IMR-90 (cell line): ENCODE measurements around the gene CDA. TPM values are rescaled to one million over a fixed set of nuclear protein-coding genes. Genes with fewer than 3 reads are reported as not detected.

Experiments used
- ATAC-seq: fragments of 200-7000 bp; cut with Tn5 transposase; 2 replicates; pipeline ENCODE4 v1.9.1; 2020; ENCODE audit warnings: low read depth, mild to moderate bottlenecking, moderate library complexity
- BruUV-seq: library from RNA; stranded (reverse); fragments of 400-500 nt; replicated peaks from 2 replicates; lab custom pipeline; 2021; lab: Mats Ljungman, UMichigan
- CTCF ChIA-PET: fragments of 300-600 bp; formaldehyde crosslinking; extraction: SDS; loops from one replicate; lab custom pipeline; 2021; ENCODE audit warnings: antibody characterized with exemption; lab: Yijun Ruan, JAX
- POLR2A ChIA-PET: fragments of 300-600 bp; sonication (Branson Sonifier 250); formaldehyde crosslinking; loops from one replicate; lab custom pipeline; 2022; ENCODE audit warnings: antibody characterized with exemption; ENCODE audit not compliant: unreplicated experiment; lab: Charles Lee
- DNase-seq: peaks from one replicate; pipeline ENCODE4 v3.0.0; 2013
- H2AFZ ChIP-seq: replicated peaks from 2 replicates; pipeline ENCODE3; 2013; ENCODE audit warnings: low read length, mild to moderate bottlenecking; ENCODE audit not compliant: poor library complexity
- H2AK5ac ChIP-seq: 2 replicates; pipeline ENCODE4 v1.6.1; 2013; ENCODE audit warnings: low read depth, low read length, inconsistent platforms
- H2AK9ac ChIP-seq: replicated peaks from 2 replicates; pipeline ENCODE3; 2013; ENCODE audit warnings: mild to moderate bottlenecking, low read depth, low read length, moderate library complexity; ENCODE audit not compliant: poor library complexity
- H2BK120ac ChIP-seq: 2 replicates; pipeline ENCODE4 v1.6.1; 2013; ENCODE audit warnings: low read depth, low read length, inconsistent platforms
- H2BK15ac ChIP-seq: 3 replicates; pipeline ENCODE4 v1.6.1; 2013; ENCODE audit warnings: low read depth, low read length, inconsistent platforms
- H2BK20ac ChIP-seq: 2 replicates; pipeline ENCODE4 v1.6.1; 2013; ENCODE audit warnings: low read depth, mild to moderate bottlenecking, inconsistent platforms, low read length, moderate library complexity
- H2BK5ac ChIP-seq: 2 replicates; pipeline ENCODE4 v1.6.1; 2013; ENCODE audit warnings: mild to moderate bottlenecking, low read depth, low read length, inconsistent platforms; ENCODE audit not compliant: poor library complexity, severe bottlenecking
- H3K14ac ChIP-seq: replicated peaks from 2 replicates; pipeline ENCODE4 v1.6.1; 2013; ENCODE audit warnings: low read depth, low read length, inconsistent platforms
- H3K18ac ChIP-seq: 2 replicates; pipeline ENCODE4 v1.6.1; 2013; ENCODE audit warnings: low read depth, low read length, control low read depth
- H3K23ac ChIP-seq: 2 replicates; pipeline ENCODE4 v1.6.1; 2013; ENCODE audit warnings: low read depth, low read length, inconsistent platforms
- H3K27ac ChIP-seq: 2 replicates; pipeline ENCODE4 v1.5.1; 2013; ENCODE audit warnings: mild to moderate bottlenecking, control low read depth, low read length; ENCODE audit not compliant: insufficient read depth
- H3K27me3 ChIP-seq: 2 replicates; pipeline ENCODE4 v1.6.1; 2013; ENCODE audit warnings: low read length; ENCODE audit not compliant: control insufficient read depth, insufficient read depth
- H3K36me3 ChIP-seq: 2 replicates; pipeline ENCODE4 v1.6.1; 2013; ENCODE audit warnings: low read length, mixed read lengths; ENCODE audit not compliant: control insufficient read depth, insufficient read depth
- H3K4ac ChIP-seq: 2 replicates; pipeline ENCODE4 v1.6.1; 2013; ENCODE audit warnings: low read depth, low read length, inconsistent platforms
- H3K4me1 ChIP-seq: 2 replicates; pipeline ENCODE4 v1.6.1; 2013; ENCODE audit warnings: low read length, mixed read lengths; ENCODE audit not compliant: control insufficient read depth, insufficient read depth
- H3K4me2 ChIP-seq: 2 replicates; pipeline ENCODE4 v1.6.1; 2013; ENCODE audit warnings: low read depth, mild to moderate bottlenecking, control low read depth, low read length, moderate library complexity
- H3K4me3 ChIP-seq: 2 replicates; pipeline ENCODE4 v1.5.1; 2013; ENCODE audit warnings: low read depth, mild to moderate bottlenecking, control low read depth, low read length, moderate library complexity; ENCODE audit not compliant: insufficient read depth
- H3K56ac ChIP-seq: 2 replicates; pipeline ENCODE4 v1.6.1; 2013; ENCODE audit warnings: low read length, inconsistent platforms; ENCODE audit not compliant: insufficient read depth; ENCODE audit errors: extremely low read depth
- H3K79me1 ChIP-seq, 2 experiments: 2 replicates each; pipeline ENCODE4 v1.6.1; 2013; ENCODE audit warnings: low read length in 2 of 2, inconsistent platforms in 1 of 2, low read depth in 1 of 2
- H3K9ac ChIP-seq: 2 replicates; pipeline ENCODE4 v1.6.1; 2013; ENCODE audit warnings: low read depth, low read length, control low read depth
- H3K9me1 ChIP-seq: 2 replicates; pipeline ENCODE4 v1.6.1; 2013; ENCODE audit warnings: low read length, inconsistent platforms; ENCODE audit not compliant: insufficient read depth
- H3K9me3 ChIP-seq: 2 replicates; pipeline ENCODE4 v1.6.1; 2013; ENCODE audit warnings: low read length; ENCODE audit not compliant: control insufficient read depth, insufficient read depth
- H4K20me1 ChIP-seq: 2 replicates; pipeline ENCODE4 v1.6.1; 2013; ENCODE audit warnings: low read length, inconsistent platforms; ENCODE audit not compliant: insufficient read depth
- H4K5ac ChIP-seq: 2 replicates; pipeline ENCODE4 v1.6.1; 2013; ENCODE audit warnings: mild to moderate bottlenecking, low read depth, low read length, control low read depth
- H4K8ac ChIP-seq, 2 experiments: 2 replicates each; pipeline ENCODE4 v1.6.1; 2013; ENCODE audit warnings: low read depth in 2 of 2, low read length in 2 of 2, control low read depth in 1 of 2, inconsistent platforms in 1 of 2
- H4K91ac ChIP-seq: 2 replicates; pipeline ENCODE4 v1.6.1; 2013; ENCODE audit warnings: low read depth, low read length, inconsistent platforms; ENCODE audit not compliant: insufficient read depth
- CEBPB ChIP-seq: IDR thresholded peaks from 2 replicates; pipeline ENCODE4 v1.6.1; 2012; ENCODE audit warnings: low read depth, low read length, improper control_type of control experiment
- MAFK ChIP-seq: IDR thresholded peaks from 2 replicates; pipeline ENCODE4 v1.6.1; 2012; ENCODE audit warnings: low read depth, low read length, improper control_type of control experiment
- SMC3 ChIP-seq: fragments of 150-350 bp; IDR thresholded peaks from 2 replicates; pipeline ENCODE4 v1.6.1; 2016; ENCODE audit warnings: low read depth, mild to moderate bottlenecking, antibody characterized with exemption, low read length, moderate library complexity
- WGBS, 2 experiments: methylation state at CpG; one replicate each; pipeline versions ENCODE4 v1.1.5 to v1.1.7; 2013; ENCODE audit warnings: missing lambda C conversion rate in 2 of 2; ENCODE audit not compliant: insufficient read length in 1 of 2; ENCODE audit errors: extremely low coverage in 2 of 2; 5-methylcytosine and 5-hydroxymethylcytosine counted together
- dilution Hi-C: fragments of 300-500 bp; cut with HindIII; formaldehyde crosslinking; loops from one replicate; pipeline ENCODE4 v1.14.3; 2018; ENCODE audit warnings: low sequenced_read_pairs; ENCODE audit not compliant: unreplicated experiment
- in situ Hi-C: fragments of 300-500 bp; cut with MboI; formaldehyde crosslinking; loops from 3 replicates; pipeline ENCODE4 v1.14.3; 2019; ENCODE audit warnings: low sequenced_read_pairs, inconsistent platforms, mixed read lengths
- intact Hi-C: fragments of 100-400 bp; cut with micrococcal nuclease; formaldehyde crosslinking; loops from 2 replicates; pipeline ENCODE4 v1.10.0; 2022
- polyA plus RNA-seq, 3 experiments: library from polyadenylated mRNA; depleted of rRNA; stranded (reverse); fragments of >200 nt; gene quantifications; 2 replicates each; pipeline ENCODE4 v1.2.3, GENCODE V29; 2012; ENCODE audit warnings: low replicate concordance in 1 of 3
- total RNA-seq: library from RNA; depleted of rRNA; stranded (reverse); fragments of >200 nt; gene quantifications from 2 replicates; pipeline ENCODE4 v1.2.3, GENCODE V29; 2012
- TF ChIP-seq, protein P1 (sequence below): fragments of 150-350 bp; IDR thresholded peaks from 2 replicates; pipeline ENCODE4 v1.6.1; 2017; ENCODE audit warnings: mild to moderate bottlenecking, antibody characterized with exemption, low read length, low read depth

Gene CDA
- total and polyA plus RNA-seq, 2 of the 4 experiments (the other 2 are of a cell fraction): 0.90 to 9.4 TPM

DNA sequence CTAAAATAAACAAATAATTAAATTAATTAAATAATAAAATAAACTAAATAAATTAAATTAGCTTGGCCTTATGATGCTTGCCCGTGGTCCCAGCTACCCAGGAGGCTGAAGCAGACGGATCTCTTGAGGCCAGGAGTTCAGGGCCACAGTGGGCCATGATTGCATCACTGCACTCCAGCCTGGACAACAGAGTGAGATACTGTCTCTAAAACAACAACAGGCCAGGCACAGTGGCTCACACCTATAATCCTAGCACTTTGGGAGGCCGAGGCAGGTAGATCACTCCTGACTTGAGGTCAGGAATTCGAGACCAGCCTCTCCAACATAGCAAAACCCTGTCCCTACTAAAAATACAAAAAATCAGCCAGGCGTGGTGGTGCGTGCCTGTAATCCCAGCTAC lies 32.1 kb downstream of the CDA start:
- Histone ChIP-seq H3K18ac (no peak overlapping the region), H4K8ac (no peak overlapping the region), H3K4ac (no peak overlapping the region), H3K14ac (no peak overlapping the region), H3K79me1 (no peaks in the 10 kb centered on the region), H3K27ac (no peak overlapping the region), H2BK120ac (no peak overlapping the region), H3K23ac (no peak overlapping the region), H4K91ac (no peak overlapping the region), H2AK5ac (no peak overlapping the region), H3K4me3 (no peak overlapping the region), H3K9me1 (no peaks in the 10 kb centered on the region), H3K4me1 (peaks cover 5% of the 10 kb centered on the region), H3K9ac (no peak overlapping the region), H2AFZ (no peak overlapping the region), H3K27me3 (peaks cover 3% of the 10 kb centered on the region), H2AK9ac (no peak overlapping the region), H4K5ac (no peak overlapping the region), H4K20me1 (no peaks in the 10 kb centered on the region), H2BK20ac (no peak overlapping the region), H3K9me3 (0 out of 2 replicates have a peak, but pooled peaks cover 2% of the 10 kb centered on the region), H3K4me2 (no peak overlapping the region), H2BK15ac (no peak overlapping the region), H3K36me3 (no peaks in the 10 kb centered on the region), H3K56ac (no peak overlapping the region), H2BK5ac (no peak overlapping the region)
- DNase-seq (no peak), ATAC-seq (no peak)
- POLR2A ChIA-PET: no interaction called here
- no peak for TF ChIP-seq MAFK
- TF ChIP-seq, protein P1, sequence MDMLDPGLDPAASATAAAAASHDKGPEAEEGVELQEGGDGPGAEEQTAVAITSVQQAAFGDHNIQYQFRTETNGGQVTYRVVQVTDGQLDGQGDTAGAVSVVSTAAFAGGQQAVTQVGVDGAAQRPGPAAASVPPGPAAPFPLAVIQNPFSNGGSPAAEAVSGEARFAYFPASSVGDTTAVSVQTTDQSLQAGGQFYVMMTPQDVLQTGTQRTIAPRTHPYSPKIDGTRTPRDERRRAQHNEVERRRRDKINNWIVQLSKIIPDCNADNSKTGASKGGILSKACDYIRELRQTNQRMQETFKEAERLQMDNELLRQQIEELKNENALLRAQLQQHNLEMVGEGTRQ: no peak
- TF ChIP-seq CEBPB: 0 out of 2 replicates have a peak, but pooled peaks have one; percentile 15
- TF ChIP-seq SMC3: no peak
- 64% methylated on average over 2 of the region's 6 CpGs; no CpG with 5 or more reads in 1 of the 2 experiments for WGBS, 2 experiments
- no TSS peak for BruUV-seq
- intact Hi-C loops: no loop called here
- dilution Hi-C loops: no loop called here
- in situ Hi-C loops: no loop called here
- CTCF ChIA-PET: interaction anchor here (0.6 kb wide), 1 partner anchor 13 kb away, joined by 3 read pairs; no protein-coding TSS in a partner anchor
